GM18498 (cell line): ENCODE results near the gene CFAP410.
"Not testable (repeated sequence)": the region's sequence is repeated elsewhere in the genome, so short reads cannot be mapped to it uniquely, and the experiment has no call there.

Experiments used
- ATAC-seq: cut with Tn5 transposase; IDR thresholded peaks from one replicate; pipeline ENCODE4 v1.9.1; 2021; ENCODE audit warnings: mild to moderate bottlenecking, moderate library complexity; ENCODE audit not compliant: unreplicated experiment

CFAP410 gene

GRCh38 chr21:44318489-44319285, 20.5 kb downstream of the CFAP410 start:
- no peak for ATAC-seq

DNA sequence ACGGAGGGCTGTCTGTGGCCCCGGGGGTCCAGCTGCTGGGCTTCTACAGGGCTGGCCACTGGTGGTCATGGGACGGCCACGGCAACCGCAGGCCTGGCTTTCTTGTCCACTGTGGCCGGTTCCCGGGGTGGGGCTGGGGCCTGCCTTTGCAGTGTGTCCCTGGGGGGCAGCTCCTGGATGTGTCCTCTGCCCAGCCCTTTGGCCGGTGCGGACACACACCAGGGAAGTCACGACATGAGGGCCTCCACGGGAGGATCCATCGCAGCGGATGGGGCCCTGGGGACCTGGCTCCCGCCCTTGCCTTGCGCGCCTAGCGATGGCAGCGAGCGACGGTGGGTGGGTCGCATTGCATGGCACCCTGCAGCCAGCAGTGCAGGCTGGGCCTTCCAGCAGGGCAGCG, 21.3 kb downstream of the CFAP410 start:
- no peak for ATAC-seq

- no peak for ATAC-seq
Measured at GRCh38 chr21:44317241-44317782, 21.9 kb downstream of the CFAP410 start.

GRCh38 chr21:44316277-44316900, 22.8 kb downstream of the CFAP410 start:
- ATAC-seq: no peak

DNA sequence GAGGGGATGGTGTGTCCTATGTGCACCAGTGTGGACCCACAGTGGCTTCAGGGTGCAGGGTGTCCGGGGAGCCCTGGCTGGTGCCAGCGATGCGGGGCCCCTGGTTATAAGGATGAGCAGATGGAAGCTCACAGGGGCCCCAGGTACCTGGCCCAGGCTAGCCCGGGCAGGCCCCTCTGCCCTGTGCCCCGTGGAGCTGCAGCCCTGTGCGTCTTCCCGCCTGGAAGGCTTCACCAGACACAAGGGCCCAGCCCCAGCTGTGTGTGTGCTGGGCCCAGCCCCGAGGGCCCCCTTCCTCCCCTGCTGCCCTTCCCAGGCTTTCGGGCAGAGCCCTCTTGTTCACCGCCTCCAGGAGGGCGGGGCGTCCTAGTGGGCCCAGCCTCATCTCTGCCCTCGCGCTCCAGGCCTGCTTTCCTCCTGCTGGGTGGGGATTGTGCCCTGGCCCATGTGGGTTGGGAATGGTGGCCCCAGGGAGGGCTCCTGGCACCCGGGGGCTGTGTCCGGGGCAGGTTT, 23.4 kb downstream of the CFAP410 start:
- no peak for ATAC-seq

DNA sequence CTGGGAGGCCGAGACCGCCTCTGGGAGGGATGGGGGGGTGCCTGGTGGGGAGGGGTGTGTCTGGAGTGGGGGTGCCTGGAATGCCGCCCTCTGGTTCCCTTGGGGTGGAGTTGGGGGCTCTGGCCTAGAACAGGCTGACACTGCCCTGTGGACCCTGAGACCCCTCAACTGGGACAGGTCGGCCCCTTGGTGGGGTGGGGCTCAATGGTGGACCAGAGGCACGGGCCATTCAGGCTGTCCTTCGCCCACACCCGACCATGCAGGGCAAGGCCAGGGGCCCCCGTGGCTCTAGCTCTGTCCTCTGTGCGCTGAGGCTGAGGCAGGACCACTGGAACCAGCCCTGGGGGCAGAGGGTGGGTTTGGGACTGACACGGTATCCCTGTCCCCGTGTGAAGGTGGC, 24.6 kb downstream of the CFAP410 start:
- no peak for ATAC-seq

DNA sequence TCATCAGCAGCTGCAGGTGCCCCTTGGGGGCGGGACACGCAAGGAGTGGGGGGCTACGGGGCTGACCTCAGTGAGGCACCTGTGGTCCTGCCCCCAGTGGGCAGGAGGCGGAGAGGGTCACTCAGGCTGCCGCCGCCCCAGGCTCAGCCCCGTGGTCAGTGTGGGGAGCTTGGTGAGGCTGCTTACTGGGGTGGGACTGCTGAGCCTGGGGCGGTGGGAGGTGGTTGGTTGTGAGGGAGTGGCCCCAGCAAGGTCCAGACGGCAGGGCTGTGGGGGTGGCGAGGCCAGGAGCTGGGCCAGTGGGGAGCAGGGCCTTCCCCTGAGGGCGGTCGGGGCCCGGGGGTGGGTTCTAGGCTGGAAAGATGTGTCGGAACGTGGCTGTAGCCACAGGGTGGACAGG, 25.1 kb downstream of the CFAP410 start:
- no peak for ATAC-seq

DNA sequence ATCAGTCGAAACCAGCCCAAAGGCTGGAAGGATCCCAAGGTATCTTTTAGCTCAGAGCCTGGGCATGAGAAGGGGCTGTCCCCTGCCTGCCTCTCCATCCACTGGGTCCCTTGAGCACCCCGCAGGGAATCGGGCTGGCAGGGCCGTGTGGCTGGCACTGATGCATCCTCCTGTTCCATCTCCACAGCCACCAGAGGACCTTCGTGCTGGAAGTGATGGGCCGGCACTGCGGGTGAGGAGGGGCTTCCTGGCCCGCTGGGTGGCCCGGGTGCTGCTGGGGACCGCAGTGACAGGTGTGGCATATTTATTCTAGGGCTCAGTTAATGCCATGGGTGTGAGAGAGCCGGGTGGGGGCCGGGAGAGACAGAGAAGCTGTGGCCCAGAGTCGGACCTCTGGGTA, 25.7 kb downstream of the CFAP410 start:
- ATAC-seq: no peak

- no peak for ATAC-seq
Measured at GRCh38 chr21:44312716-44313115, 26.5 kb downstream of the CFAP410 start.

- no peak for ATAC-seq
Measured at GRCh38 chr21:44312089-44312488, 27.1 kb downstream of the CFAP410 start.

- ATAC-seq: no peak
Measured at GRCh38 chr21:44310628-44311507, 28.3 kb downstream of the CFAP410 start.

DNA sequence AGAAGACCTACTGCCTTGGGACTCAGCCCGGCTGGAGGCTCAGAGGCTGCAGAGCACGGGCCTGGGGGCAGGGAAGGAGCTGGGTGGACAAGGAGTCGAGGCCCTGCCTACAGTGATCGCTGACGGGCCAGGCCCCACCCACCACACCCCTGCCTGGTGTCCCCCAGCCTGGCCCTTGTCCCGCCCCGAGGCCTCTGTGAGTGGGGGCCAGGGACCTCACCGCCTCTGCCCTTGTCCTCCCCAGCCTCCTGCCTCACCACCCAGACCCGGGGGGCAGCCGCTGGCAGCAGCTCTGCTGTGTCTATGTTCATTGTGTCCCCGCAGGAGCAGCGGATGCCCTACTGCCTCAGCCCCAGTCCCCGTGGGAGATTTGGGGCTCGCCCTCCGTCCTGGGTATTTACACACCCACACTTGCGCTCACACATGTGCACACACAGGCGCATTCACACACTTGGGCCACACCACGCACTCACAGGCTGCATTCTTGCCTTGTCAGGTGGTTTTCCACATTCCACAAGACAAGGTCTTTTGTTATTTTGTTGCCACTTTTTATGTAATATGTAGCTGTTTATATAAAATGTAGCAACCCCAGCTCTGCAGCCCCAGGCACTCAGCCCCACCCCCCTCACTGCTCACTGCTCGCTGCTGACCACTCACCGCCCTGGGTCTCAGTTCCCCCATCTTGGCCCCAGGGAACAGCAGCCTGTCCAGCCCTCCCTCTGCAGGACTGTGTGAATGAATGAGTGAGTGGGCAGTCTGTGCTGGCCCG, 32.1 kb downstream of the CFAP410 start:
- ATAC-seq: no peak

DNA sequence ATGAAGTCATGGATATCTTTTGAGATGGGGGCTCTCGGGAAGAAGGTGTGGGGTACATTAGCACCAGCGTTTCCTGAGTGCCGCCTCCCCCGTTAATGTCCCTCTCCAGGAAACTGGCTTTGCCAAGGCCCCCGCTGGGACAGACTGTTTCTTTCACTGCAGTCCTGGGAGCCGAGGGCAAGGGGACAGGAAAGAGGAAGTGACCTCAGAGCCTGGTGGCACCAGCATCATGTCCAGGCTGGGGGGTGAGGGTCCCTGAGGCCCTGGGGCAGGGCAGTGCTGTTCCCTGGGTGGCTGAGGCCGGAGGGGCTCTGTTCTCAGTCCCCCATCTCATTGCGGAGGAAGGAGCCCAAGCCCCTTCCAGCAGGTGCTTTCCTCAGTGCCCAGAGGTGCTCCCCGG, 33.5 kb downstream of the CFAP410 start:
- no peak for ATAC-seq

DNA sequence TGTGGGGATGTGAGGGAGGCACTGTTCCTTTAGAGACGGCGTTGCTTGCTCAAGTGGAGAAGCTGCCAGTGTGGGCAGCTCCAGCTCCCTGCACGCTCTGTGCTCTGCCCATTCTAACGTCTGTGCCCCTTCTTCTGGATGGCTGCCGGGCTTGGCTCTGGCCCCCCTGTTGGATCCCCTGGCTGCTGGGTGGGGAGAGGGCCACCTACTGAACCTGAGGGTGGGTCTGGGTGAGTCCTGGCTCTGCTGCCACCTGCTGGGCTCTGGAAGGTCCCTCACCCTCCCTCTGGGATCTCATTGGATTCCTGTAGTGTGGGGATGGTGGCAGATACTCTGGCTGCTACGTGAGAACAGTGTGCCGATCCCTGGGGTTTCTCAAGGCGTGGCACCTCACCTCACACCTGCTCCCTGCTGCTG, 34.3 kb downstream of the CFAP410 start:
- ATAC-seq: no peak

DNA sequence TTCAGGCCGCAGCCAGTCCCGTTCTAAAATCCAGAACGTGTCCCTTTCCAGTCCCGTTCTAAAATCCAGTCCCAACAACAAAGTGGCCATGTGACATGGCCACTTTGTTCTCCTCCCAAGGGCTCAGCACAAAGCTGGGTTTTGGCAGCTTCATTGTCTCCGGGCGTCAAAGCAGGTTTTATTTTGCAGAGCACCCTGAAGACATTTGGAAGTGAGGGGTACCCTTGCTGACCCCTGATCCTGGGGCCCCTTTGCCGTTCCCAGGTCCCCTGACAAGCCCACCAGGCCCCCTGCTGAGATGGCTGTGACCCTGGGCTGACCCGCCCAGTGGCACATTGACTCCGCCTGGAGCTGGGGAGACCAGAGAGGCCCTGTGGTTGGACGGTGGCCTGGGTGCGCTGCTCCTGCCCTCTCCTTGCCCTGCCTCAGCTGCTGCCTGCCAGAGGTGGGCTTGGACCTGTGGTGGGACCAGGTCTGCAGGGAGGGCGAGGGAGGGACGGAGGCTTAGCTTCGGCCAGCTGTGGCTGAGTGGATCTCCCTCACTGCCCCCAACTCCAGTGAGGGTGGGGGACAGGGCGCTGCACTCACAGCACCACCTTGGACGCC, 35.1 kb downstream of the CFAP410 start:
- ATAC-seq: no peak

DNA sequence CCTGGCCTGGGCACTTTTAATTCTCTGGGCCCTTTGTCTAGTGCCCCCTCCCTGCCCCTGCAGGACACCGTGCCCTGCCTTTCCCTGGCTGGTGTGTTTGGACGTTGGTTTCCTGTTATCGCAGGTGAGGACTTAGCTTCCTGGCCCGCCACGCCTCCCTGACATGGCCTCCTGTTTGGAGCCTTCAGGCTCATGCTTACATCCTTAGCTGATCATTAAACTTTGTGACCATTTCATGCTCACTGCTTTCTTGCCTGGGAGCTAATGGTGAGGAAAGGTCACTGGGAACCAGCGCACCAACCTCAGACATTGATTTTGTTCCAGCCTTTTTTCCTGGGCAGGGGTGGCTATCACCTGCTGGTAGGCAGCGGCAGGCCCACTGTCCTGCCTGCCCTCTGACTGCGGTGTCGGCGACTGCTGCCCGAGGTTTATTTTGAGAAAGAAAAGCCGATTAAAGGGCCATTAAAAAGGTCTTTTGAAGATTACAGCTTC, 35.7 kb downstream of the CFAP410 start:
- ATAC-seq: no peak

GRCh38 chr21:44302573-44303401, 36.4 kb downstream of the CFAP410 start:
- ATAC-seq: not testable (repeated sequence)

DNA sequence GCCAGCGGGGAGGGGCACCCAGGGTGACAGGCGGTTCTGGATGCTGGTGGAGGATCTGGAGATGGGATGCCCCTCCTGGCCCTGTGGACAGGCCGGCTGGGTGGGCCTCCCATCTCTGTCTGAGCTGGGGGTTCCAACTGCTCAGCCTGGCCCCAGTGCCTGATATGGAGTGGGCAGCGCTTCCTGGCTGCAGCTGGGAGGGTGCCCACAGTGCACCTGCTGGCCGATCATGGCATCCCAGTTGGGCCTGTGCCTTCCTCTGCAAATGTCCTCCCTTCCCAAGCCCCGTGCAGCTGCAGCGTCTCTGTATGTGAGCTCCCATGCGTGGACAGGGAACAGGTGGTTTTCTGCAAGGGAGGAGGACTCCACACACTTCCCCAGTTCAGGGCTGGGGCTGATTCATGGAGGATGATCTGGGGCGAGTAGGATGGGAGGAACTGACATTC, 37.2 kb downstream of the CFAP410 start:
- ATAC-seq: no peak

DNA sequence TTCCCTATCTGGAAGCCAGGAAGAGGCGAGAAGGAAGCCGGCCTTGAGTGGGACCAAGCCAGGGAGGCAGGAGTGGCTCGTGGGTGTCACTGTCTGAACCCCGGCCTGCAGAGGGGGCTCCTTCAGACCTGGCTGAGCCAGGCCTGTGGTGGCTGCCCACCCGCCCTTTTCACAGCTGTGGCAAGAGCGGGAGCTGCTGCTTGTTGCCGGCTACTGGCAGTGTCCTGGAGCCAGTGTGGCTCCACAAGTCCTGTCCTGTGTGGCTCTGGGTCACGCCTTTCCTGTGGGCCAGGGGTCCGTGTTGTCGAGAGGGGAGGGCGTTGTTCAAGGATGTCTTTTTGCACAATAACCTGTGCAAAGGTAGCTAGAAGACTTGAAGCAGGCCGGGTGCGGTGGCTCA, 38.0 kb downstream of the CFAP410 start:
- no peak for ATAC-seq
